ENCODE results near the gene CELF1.

DNA sequence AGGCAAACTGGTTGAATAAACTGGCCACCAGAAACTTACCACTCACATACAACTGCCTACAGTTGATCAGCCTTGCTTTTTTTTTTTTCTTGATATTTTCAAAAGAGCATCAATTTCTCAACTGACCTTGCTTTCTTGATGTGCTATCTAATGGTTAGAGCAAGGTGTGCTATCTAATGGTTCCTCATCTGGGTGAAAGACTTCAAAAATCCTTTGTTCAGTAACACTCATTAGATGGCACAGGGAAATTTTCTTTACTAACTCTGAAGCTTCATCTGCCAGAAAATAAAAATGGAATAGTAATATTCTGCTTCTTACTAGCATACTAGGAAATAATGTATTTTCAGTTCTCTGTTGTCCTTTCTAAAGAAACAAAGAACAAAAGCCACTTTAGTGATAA, 52.8 kb downstream of the CELF1 start:
- TF ChIP-seq NFYB (IDR thresholded peaks at IDR 0.05; ENCODE audit: extremely low read depth, insufficient read length) (no peak), JUN (IDR thresholded peaks at IDR 0.05; ENCODE audit: borderline replicate concordance, low read depth, low read length) (no peak), JUN (CRISPR knock-in tag; IDR thresholded peaks at IDR 0.05; ENCODE audit: borderline replicate concordance) (no peak)
- TF ChIP-seq, protein P1, sequence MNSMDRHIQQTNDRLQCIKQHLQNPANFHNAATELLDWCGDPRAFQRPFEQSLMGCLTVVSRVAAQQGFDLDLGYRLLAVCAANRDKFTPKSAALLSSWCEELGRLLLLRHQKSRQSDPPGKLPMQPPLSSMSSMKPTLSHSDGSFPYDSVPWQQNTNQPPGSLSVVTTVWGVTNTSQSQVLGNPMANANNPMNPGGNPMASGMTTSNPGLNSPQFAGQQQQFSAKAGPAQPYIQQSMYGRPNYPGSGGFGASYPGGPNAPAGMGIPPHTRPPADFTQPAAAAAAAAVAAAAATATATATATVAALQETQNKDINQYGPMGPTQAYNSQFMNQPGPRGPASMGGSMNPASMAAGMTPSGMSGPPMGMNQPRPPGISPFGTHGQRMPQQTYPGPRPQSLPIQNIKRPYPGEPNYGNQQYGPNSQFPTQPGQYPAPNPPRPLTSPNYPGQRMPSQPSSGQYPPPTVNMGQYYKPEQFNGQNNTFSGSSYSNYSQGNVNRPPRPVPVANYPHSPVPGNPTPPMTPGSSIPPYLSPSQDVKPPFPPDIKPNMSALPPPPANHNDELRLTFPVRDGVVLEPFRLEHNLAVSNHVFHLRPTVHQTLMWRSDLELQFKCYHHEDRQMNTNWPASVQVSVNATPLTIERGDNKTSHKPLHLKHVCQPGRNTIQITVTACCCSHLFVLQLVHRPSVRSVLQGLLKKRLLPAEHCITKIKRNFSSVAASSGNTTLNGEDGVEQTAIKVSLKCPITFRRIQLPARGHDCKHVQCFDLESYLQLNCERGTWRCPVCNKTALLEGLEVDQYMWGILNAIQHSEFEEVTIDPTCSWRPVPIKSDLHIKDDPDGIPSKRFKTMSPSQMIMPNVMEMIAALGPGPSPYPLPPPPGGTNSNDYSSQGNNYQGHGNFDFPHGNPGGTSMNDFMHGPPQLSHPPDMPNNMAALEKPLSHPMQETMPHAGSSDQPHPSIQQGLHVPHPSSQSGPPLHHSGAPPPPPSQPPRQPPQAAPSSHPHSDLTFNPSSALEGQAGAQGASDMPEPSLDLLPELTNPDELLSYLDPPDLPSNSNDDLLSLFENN (IDR thresholded peaks at IDR 0.05; ENCODE audit: low read depth in 2 of 2, low read length in 2 of 2): no peak
- TF ChIP-seq, protein P2, sequence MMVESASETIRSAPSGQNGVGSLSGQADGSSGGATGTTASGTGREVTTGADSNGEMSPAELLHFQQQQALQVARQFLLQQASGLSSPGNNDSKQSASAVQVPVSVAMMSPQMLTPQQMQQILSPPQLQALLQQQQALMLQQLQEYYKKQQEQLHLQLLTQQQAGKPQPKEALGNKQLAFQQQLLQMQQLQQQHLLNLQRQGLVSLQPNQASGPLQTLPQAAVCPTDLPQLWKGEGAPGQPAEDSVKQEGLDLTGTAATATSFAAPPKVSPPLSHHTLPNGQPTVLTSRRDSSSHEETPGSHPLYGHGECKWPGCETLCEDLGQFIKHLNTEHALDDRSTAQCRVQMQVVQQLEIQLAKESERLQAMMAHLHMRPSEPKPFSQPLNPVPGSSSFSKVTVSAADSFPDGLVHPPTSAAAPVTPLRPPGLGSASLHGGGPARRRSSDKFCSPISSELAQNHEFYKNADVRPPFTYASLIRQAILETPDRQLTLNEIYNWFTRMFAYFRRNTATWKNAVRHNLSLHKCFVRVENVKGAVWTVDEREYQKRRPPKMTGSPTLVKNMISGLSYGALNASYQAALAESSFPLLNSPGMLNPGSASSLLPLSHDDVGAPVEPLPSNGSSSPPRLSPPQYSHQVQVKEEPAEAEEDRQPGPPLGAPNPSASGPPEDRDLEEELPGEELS (CRISPR knock-in tag; IDR thresholded peaks at IDR 0.05; ENCODE audit: borderline replicate concordance): no peak
